ENCODE measurements around the gene ELMO1.

ELMO1 gene

GRCh38 chr7:36965625-36966024 lies 483.0 kb downstream of the ELMO1 start:
- DNase-seq: no peak

- DNase-seq: no peak
These were observed 484.4 kb downstream of the ELMO1 start for GRCh38 chr7:36964297-36964696.

- DNase-seq: no peak
These were observed 486.3 kb downstream of the ELMO1 start for GRCh38 chr7:36962367-36962766.

GRCh38 chr7:36961693-36962092 lies 487.0 kb downstream of the ELMO1 start:
- no peak for DNase-seq

GRCh38 chr7:36961097-36961496 lies 487.6 kb downstream of the ELMO1 start:
- peak; percentile 40 to 45 for DNase-seq

- DNase-seq: no peak
These were observed 488.6 kb downstream of the ELMO1 start for GRCh38 chr7:36960105-36960504.

GRCh38 chr7:36958111-36958733 lies 490.4 kb downstream of the ELMO1 start:
- DNase-seq: no peak

GRCh38 chr7:36957620-36958019 lies 491.0 kb downstream of the ELMO1 start:
- DNase-seq: no peak

GRCh38 chr7:36956814-36957213 lies 491.9 kb downstream of the ELMO1 start:
- DNase-seq: no peak

GRCh38 chr7:36955456-36956129 lies 493.1 kb downstream of the ELMO1 start:
- no peak for DNase-seq

- no peak for DNase-seq
These were observed 497.4 kb downstream of the ELMO1 start for GRCh38 chr7:36951257-36951697.

GRCh38 chr7:36949711-36950600 lies 498.7 kb downstream of the ELMO1 start:
- DNase-seq: no peak

- no peak for DNase-seq
These were observed 502.3 kb downstream of the ELMO1 start for GRCh38 chr7:36946401-36946739.

GRCh38 chr7:36945612-36946400 lies 502.9 kb downstream of the ELMO1 start:
- no peak for DNase-seq

- no peak for DNase-seq
These were observed 503.8 kb downstream of the ELMO1 start for GRCh38 chr7:36944838-36945237.

GRCh38 chr7:36943591-36944435 lies 504.9 kb downstream of the ELMO1 start:
- DNase-seq: no peak

- DNase-seq: no peak
These were observed 505.7 kb downstream of the ELMO1 start for GRCh38 chr7:36942955-36943354.

GRCh38 chr7:36942541-36942940 lies 506.1 kb downstream of the ELMO1 start:
- no peak for DNase-seq

GRCh38 chr7:36942025-36942424 lies 506.6 kb downstream of the ELMO1 start:
- no peak for DNase-seq

GRCh38 chr7:36941359-36941758 lies 507.3 kb downstream of the ELMO1 start:
- DNase-seq: no peak

GRCh38 chr7:36939816-36940215 lies 508.8 kb downstream of the ELMO1 start:
- DNase-seq: no peak
